GM19455 (cell line): ENCODE results near the gene PRKG1.
"Not testable (repeated sequence)": the region's sequence is repeated elsewhere in the genome, so short reads cannot be mapped to it uniquely, and the experiment has no call there.

Experiments used
- ATAC-seq: cut with Tn5 transposase; IDR thresholded peaks from one replicate; pipeline ENCODE4 v1.9.1; 2021; ENCODE audit not compliant: unreplicated experiment

PRKG1 gene

GRCh38 chr10:51367694-51368093 is 293.4 kb downstream of the PRKG1 start:
- ATAC-seq, result no peak

- ATAC-seq, result no peak
These were observed 294.7 kb downstream of the PRKG1 start for GRCh38 chr10:51368943-51369342.

GRCh38 chr10:51369903-51370302 is 295.6 kb downstream of the PRKG1 start:
- ATAC-seq, result no peak

- ATAC-seq, result no peak
These were observed 297.5 kb downstream of the PRKG1 start for GRCh38 chr10:51371743-51372142.

DNA sequence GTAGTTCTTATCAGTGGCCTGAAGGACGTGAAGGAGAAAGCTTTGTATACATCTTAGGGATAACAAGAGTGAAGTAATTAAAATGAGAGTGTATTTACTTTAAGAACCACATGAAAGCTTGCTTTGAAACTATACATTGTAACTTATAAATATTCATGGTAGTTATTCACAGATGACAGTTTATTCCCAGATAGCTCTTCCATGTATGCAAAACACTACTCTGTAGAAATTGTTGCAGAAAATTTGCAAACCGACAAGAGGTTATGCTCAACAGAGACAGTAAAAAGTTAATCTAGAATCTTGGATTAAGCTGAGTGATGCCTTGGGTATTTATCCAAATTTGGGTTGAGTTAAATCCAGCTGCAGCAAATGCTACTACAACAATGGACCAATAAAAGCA is 301.5 kb downstream of the PRKG1 start:
- no peak for ATAC-seq

GRCh38 chr10:51377070-51377931 is 303.0 kb downstream of the PRKG1 start:
- ATAC-seq, result no peak

DNA sequence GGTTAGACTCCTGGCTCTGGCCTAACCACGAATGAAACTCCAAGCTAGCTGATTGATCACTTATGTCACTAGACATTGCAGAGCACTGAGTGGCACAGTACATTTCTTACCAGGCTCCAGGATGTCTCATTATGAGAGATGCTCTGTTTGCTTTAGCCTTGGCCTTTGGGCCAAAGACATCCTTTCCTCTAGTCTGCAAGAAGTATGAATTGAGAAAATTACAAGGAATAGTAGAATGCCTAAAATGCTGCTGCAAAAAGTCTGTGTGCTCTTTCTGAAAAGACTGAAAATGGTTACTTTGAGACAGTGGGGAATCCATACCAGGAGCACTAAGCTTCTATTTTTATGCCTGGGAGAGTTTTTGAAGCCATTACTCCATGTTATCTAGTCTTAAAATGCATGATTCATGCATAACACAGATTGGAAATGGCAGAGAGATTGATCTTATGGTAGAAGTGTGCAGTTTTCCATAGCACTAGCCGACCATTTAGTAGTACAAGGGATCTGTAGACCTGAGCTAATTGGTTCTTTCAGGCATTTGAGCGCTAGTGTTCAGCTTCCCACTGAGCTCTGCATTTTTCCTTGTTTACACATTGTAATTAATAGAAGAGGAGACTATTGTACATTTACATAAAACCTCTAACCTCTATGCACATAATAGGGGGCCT is 303.8 kb downstream of the PRKG1 start:
- no peak for ATAC-seq

GRCh38 chr10:51382181-51382580 is 307.9 kb downstream of the PRKG1 start:
- ATAC-seq, result no peak

GRCh38 chr10:51384971-51385370 is 310.7 kb downstream of the PRKG1 start:
- no peak for ATAC-seq

GRCh38 chr10:51386248-51386885 is 312.1 kb downstream of the PRKG1 start:
- ATAC-seq, result no peak

- peak; percentile 77 for ATAC-seq
These were observed 315.4 kb downstream of the PRKG1 start for GRCh38 chr10:51389415-51390321.

DNA sequence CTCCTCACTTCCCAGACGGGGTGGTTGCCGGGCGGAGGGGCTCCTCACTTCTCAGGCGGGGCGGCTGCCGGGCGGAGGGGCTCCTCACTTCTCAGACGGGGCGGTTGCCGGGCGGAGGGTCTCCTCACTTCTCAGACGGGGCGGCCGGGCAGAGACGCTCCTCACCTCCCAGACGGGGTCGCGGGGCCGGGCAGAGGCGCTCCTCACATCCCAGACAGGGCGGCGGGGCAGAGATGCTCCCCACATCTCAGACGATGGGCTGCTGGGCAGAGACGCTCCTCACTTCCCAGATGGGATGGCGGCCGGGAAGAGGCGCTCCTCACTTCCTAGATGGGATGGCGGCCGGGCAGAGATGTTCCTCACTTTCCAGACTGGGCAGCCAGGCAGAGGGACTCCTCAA is 318.7 kb downstream of the PRKG1 start:
- not testable (repeated sequence) for ATAC-seq

DNA sequence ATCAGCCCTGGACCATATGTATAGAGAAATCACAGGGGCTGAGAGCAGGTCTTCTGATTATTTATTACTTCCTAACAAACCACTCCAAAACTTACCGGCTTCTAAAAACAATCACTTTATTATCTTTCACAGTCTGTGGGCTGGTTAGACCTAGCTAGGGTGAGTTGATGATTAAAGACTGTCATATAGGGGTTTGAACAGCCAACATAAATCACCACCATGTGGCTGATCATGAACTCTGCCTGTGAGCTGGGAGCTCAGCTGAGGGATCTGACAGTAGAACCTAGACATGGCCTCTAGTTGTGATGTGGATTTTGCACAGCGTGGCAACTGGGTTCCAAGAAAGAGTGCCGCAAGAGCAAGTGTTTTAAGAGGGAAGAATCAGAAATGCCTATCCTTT is 319.8 kb downstream of the PRKG1 start:
- ATAC-seq, result no peak

DNA sequence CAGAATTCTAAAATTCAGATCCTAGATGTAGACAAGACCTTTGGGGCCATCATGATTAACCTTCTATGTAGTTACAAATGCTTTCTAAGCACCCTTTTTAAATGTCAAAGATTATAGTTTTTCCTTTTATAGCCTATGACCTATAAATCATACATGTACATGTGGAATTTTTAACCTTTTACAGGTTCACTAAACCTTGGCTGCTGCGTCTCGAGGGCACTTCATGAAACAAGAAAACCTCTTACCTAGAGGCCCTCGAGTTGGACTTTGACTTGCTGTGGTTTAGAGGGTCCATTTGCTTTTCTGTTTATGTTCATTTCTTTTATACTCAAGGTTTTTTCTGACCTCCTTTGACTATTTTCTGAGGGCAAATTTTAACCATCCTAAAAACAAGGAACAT is 323.0 kb downstream of the PRKG1 start:
- ATAC-seq, result no peak

- ATAC-seq, result no peak
These were observed 323.4 kb downstream of the PRKG1 start for GRCh38 chr10:51397695-51398094.

DNA sequence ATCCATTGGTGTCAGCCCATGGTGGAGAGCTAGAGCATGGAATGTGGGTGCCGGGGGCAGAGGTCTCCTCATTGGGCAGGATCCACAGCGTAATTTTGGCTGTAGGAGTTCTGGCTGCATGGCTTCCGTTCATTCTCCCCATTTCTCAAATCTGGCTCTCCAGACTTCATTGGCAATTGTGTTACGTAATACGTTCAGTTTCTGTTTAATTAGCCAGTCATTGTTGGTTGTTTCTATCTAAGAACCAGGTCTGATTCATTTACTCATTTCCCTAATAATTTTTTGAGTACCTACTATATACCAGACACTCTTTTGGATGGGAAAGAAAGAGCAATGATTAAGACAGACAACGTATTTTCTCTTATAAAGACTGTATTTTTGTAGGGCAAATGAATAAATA is 325.6 kb downstream of the PRKG1 start:
- no peak for ATAC-seq

GRCh38 chr10:51400392-51401096 is 326.3 kb downstream of the PRKG1 start:
- no peak for ATAC-seq

DNA sequence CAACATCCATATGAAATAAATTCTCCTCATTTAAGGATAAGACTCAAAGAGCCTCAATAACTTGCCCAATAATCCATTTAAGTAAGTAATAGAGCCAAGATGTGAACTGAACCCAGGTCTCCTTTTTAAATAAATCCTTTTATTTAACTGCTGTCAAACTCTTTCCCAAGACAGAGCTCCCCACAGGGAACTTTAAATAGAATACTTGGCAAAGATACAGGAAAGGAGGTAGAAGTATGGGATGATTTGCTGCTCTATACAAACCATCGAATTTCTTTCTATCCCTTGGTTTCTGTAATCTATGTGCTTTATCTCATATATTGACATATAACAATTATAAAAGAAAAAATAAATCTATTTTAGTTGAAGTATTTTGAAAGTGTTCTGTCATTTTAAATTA is 329.2 kb downstream of the PRKG1 start:
- no peak for ATAC-seq

DNA sequence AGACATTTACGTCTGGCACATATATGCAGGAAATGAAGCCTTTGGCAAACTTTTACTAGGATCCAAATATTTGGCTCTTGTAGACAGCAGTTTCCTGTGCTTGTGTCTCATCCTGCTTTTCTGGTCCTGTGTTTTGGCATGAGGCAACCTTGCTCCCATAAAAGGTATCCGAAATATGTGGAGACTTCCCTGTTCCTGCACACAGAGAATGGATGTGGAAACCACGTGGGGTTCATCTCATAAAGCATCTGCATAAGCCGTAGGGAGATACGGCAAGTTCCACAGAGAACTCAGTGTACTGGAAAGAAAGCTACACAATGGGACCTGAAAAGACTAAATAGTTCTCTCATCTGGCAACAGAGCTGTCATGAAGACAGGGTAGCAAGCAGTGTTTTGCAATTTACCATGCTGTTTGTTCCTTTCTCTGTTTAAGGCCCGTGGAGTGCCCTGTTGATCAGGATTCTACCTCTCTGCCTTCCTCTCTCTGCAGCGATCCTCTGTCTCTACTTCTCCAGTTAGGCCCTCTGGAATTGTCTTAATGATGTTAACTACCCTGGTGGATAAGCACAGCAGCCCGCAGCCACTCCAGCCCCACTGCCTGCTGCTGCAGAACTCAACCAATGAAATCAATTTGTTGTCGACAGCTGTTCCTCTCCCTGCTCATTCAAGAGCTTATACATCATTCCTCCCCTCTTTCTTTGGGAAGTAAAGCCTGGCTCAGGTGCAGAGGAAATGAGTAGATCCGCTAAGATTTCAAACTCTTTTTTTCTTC is 331.5 kb downstream of the PRKG1 start:
- ATAC-seq, result no peak

GRCh38 chr10:51406581-51406980 is 332.3 kb downstream of the PRKG1 start:
- no peak for ATAC-seq
